ENCODE data around the gene ZNF189. TPM values are rescaled to one million over a fixed set of nuclear protein-coding genes. Genes with fewer than 3 reads are reported as not detected.

ZNF189 gene
- total and polyA plus RNA-seq, 7 donors, result 6.1 to 31.3 (median 10.5) TPM

DNA sequence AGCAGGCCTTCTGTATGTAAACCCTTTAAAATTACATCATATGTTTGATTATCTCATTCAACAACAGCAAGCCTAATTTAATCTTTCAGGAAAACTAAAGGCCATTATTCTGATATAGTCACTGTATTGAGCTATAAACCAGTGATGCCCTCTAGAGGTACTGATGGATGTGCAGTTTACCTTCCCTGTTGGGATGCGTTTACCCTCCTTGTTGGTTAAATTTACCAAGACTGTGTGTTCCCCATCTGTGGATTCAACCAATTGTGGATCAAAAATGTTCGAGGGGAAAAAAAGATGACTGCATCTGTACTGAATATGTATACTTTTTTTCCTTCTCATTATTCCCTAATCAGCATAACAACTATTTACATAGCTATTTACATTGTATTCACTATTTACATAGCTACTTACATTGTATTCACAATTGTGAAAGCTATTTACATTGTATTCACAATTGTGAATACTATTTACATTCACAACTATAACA is 10.1 kb upstream of the ZNF189 start:
- Histone ChIP-seq H3K4me3 (no peak overlapping the region), H3K4me1 (peaks cover 6% of the 10 kb centered on the region), H3K36me3 (ENCODE audit: insufficient read depth in 1 of 2, low read depth in 1 of 2) (peaks cover 0 to 30% of the 10 kb centered on the region in 2 donors), H3K9me3 (peaks cover 11% of the 10 kb centered on the region), H3K27ac (no peak overlapping the region), H3K27me3 (ENCODE audit: insufficient read depth in 3 of 3, low read length in 2 of 3) (no peaks in the 10 kb centered on the region)
- DNase-seq, result no peak
- TF ChIP-seq, protein P1, sequence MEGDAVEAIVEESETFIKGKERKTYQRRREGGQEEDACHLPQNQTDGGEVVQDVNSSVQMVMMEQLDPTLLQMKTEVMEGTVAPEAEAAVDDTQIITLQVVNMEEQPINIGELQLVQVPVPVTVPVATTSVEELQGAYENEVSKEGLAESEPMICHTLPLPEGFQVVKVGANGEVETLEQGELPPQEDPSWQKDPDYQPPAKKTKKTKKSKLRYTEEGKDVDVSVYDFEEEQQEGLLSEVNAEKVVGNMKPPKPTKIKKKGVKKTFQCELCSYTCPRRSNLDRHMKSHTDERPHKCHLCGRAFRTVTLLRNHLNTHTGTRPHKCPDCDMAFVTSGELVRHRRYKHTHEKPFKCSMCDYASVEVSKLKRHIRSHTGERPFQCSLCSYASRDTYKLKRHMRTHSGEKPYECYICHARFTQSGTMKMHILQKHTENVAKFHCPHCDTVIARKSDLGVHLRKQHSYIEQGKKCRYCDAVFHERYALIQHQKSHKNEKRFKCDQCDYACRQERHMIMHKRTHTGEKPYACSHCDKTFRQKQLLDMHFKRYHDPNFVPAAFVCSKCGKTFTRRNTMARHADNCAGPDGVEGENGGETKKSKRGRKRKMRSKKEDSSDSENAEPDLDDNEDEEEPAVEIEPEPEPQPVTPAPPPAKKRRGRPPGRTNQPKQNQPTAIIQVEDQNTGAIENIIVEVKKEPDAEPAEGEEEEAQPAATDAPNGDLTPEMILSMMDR (IDR thresholded peaks at IDR 0.05), result no peak
- WGBS, 3 donors, result 84 to 92% (median 85%) methylated on average over 2 of the region's 2 CpGs
- intact Hi-C loops (cut with DNase I), result no loop called here
- ATAC-seq, result no peak

DNA sequence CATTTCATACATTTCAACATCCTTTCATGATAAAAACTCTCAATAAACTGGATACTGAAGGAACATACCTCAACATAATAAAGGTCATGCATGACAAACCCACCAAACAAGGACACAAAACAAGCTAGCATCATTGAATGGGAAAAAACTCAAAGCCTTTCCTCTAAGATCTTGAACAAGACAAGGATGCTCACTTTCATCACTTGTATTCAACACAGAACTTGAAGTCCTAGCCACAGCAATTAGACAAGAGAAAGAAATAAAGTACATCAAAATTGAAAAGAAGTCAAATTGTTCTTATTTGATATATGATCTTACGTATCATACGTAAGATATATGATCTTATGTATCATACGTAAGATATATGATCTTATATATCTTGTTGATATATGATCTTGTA is 5.5 kb upstream of the ZNF189 start:
- H3K27ac ChIP-seq, result no peak overlapping the region
- peaks cover 0 to 28% of the 10 kb centered on the region in 2 donors for H3K36me3 ChIP-seq (ENCODE audit: insufficient read depth in 1 of 2, low read depth in 1 of 2)
- intact Hi-C loops (cut with DNase I), result loop anchor here in 1 of 2 donors (10.0 kb wide), 1 partner anchor 1288 kb away; no protein-coding TSS in a partner anchor
- H3K27me3 ChIP-seq (ENCODE audit: insufficient read depth in 3 of 3, low read length in 2 of 3), result no peaks in the 10 kb centered on the region
- H3K4me1 ChIP-seq, result peaks cover 22% of the 10 kb centered on the region
- WGBS, 3 donors, result 99% methylated on average over 3 of the region's 3 CpGs
- H3K9me3 ChIP-seq, result peaks cover 10% of the 10 kb centered on the region
- TF ChIP-seq, protein P1 (IDR thresholded peaks at IDR 0.05), result no peak
- no peak for ATAC-seq
- no peak for DNase-seq
- H3K4me3 ChIP-seq, result no peak overlapping the region

DNA sequence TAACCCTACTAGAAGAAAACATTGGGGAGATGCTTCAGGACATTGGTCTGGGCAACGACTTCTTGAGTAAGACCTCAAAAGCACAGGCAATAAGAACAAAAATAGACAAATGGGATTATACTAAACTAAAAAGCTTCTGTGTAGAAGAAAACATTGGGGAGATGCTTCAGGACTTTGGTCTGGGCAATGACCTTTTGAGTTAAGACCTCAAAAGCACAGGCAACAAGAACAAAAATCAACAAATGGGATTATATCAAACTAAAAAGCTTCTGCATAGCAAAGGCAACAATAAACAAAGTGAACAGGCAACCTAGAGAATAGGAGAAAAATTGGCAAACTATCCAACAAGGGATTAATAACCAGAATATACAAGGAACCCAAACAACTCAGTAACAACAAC is 4.0 kb upstream of the ZNF189 start:
- Histone ChIP-seq H3K4me3 (no peak overlapping the region), H3K36me3 (ENCODE audit: insufficient read depth in 1 of 2, low read depth in 1 of 2) (peaks cover 0 to 12% of the 10 kb centered on the region in 2 donors), H3K9me3 (peaks cover 10% of the 10 kb centered on the region), H3K4me1 (peaks cover 27% of the 10 kb centered on the region), H3K27me3 (ENCODE audit: insufficient read depth in 3 of 3, low read length in 2 of 3) (no peaks in the 10 kb centered on the region), H3K27ac (no peak overlapping the region)
- no peak for ATAC-seq
- no peak for DNase-seq
- intact Hi-C loops (cut with DNase I), result loop anchor here in 1 of 2 donors (5.0 to 10.0 kb wide), 2 partner anchors 1042 to 1290 kb away; partner anchors contain the start of gene TEX10
- WGBS, 3 donors, result 96 to 100% (median 97%) methylated on average over 1 of the region's 1 CpG
- TF ChIP-seq, protein P1 (IDR thresholded peaks at IDR 0.05), result no peak

DNA sequence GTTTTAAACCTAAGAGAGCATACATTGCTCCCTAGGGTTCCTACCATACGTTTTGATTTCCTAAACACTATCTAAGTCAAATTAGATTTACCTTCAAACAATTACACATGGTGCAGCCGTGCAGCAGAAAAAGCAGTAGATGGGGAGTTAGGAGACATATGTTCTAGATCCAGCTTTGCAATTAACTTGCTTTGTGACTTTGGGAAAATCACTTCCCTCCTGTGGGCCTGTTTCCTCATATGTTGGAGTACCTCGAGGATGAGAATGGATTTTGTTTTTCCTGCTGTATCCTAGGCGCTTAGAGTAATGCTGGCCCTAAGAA is 944 bp upstream of the ZNF189 start:
- Histone ChIP-seq H3K9me3 (peaks cover 10% of the 10 kb centered on the region), H3K4me1 (peaks cover 39% of the 10 kb centered on the region), H3K4me3 (peak overlapping the region; percentile 81), H3K36me3 (ENCODE audit: insufficient read depth in 1 of 2, low read depth in 1 of 2) (peaks cover 14 to 29% of the 10 kb centered on the region in 2 donors), H3K27me3 (ENCODE audit: insufficient read depth in 3 of 3, low read length in 2 of 3) (no peaks in the 10 kb centered on the region), H3K27ac (peak overlapping the region; percentile 88)
- WGBS, 3 donors, result 4 to 7% (median 6%) methylated on average over 4 of the region's 4 CpGs
- intact Hi-C loops (cut with DNase I), result loop anchor here in 1 of 2 donors (2.0 to 10.0 kb wide), 3 partner anchors 135 to 1293 kb away; partner anchors contain the start of genes RNF20 and TEX10
- peak in 1 of 4 donors; percentile 0 for ATAC-seq
- DNase-seq, result no peak
- TF ChIP-seq, protein P1 (IDR thresholded peaks at IDR 0.05), result no peak
